Hepatocyte (in vitro differentiated cells): ENCODE results near the gene CAV3. TPM values are rescaled to one million over a fixed set of nuclear protein-coding genes. Genes with fewer than 3 reads are reported as not detected.
A peak's percentile ranks its signal among the peaks of the same experiment; 100 is the strongest.
"Not testable (repeated sequence)": the region's sequence is repeated elsewhere in the genome, so short reads cannot be mapped to it uniquely, and the experiment has no call there.

Experiments used
- DNase-seq: peaks from one replicate; pipeline ENCODE4 v3.0.0-alpha.2; 2016; ENCODE audit warnings: low spot score
- H2AFZ ChIP-seq: fragments of 200-600 bp; sonication (generic); 2 replicates; pipeline ENCODE4 v1.6.0; 2016; ENCODE audit warnings: antibody characterized with exemption, mild to moderate bottlenecking
- H3K27ac ChIP-seq: fragments of 200-600 bp; sonication (generic); 2 replicates; pipeline ENCODE4 v1.5.1; 2016; ENCODE audit warnings: mild to moderate bottlenecking
- H3K27me3 ChIP-seq: fragments of 200-600 bp; sonication (generic); 2 replicates; pipeline ENCODE4 v1.6.1; 2016
- H3K36me3 ChIP-seq: fragments of 200-600 bp; sonication (generic); replicated peaks from 2 replicates; pipeline ENCODE4 v1.5.1; 2016; ENCODE audit warnings: low read depth; ENCODE audit not compliant: insufficient read depth
- H3K4me1 ChIP-seq: fragments of 200-600 bp; sonication (generic); 2 replicates; pipeline ENCODE4 v1.5.1; 2016; ENCODE audit warnings: mild to moderate bottlenecking, moderate library complexity; ENCODE audit not compliant: insufficient read depth
- H3K4me2 ChIP-seq: fragments of 200-600 bp; sonication (generic); 2 replicates; pipeline ENCODE4 v1.6.0; 2016
- H3K4me3 ChIP-seq: fragments of 200-600 bp; sonication (generic); 2 replicates; pipeline ENCODE4 v1.5.1; 2016; ENCODE audit warnings: mild to moderate bottlenecking
- H3K79me2 ChIP-seq: fragments of 200-600 bp; sonication (generic); 2 replicates; pipeline ENCODE4 v1.6.0; 2017; ENCODE audit warnings: mild to moderate bottlenecking
- H3K9me2 ChIP-seq: fragments of 200-600 bp; sonication (generic); replicated peaks from 2 replicates; pipeline ENCODE4 v1.6.0; 2017; ENCODE audit warnings: mild to moderate bottlenecking; ENCODE audit not compliant: insufficient read depth
- H3K9me3 ChIP-seq: fragments of 200-600 bp; sonication (generic); 2 replicates; pipeline ENCODE4 v1.5.1; 2016; ENCODE audit warnings: low read depth, mild to moderate bottlenecking
- H4K20me1 ChIP-seq: fragments of 200-600 bp; sonication (generic); 2 replicates; pipeline ENCODE4 v1.6.0; 2016; ENCODE audit warnings: mild to moderate bottlenecking; ENCODE audit not compliant: insufficient read depth, poor library complexity, severe bottlenecking
- CTCF ChIP-seq: fragments of 200-600 bp; sonication (generic); IDR thresholded peaks from 2 replicates; pipeline ENCODE4 v1.5.1; 2016; ENCODE audit warnings: antibody characterized with exemption, mild to moderate bottlenecking; ENCODE audit not compliant: poor library complexity
- EZH2 ChIP-seq: fragments of 200-600 bp; sonication (generic); IDR thresholded peaks from 2 replicates; pipeline ENCODE4 v1.6.1; 2016; ENCODE audit warnings: antibody characterized with exemption, mild to moderate bottlenecking, borderline replicate concordance
- EZH2phosphoT487 ChIP-seq: fragments of 200-600 bp; sonication (generic); IDR thresholded peaks from one replicate; pipeline ENCODE4 v1.6.1; 2018; ENCODE audit warnings: antibody characterized with exemption, mild to moderate bottlenecking, low read depth, moderate library complexity; ENCODE audit not compliant: unreplicated experiment, severe bottlenecking
- WGBS: methylation state at CpG from one replicate; pipeline ENCODE4 v1.1.6; 2016; ENCODE audit warnings: low lambda C conversion rate; ENCODE audit errors: missing lambda C conversion rate; 5-methylcytosine and 5-hydroxymethylcytosine counted together
- polyA plus RNA-seq: library from polyadenylated mRNA; unstranded; fragments of >200 nt; fragmentation: Nextera tagmentation; extraction: Ambion mirVana; gene quantifications from 2 replicates; pipeline ENCODE4 v1.2.1, GENCODE V29; 2016
- total RNA-seq: library from RNA; depleted of rRNA; stranded (reverse); fragments of >200 nt; gene quantifications from 2 replicates; pipeline ENCODE4 v1.2.3, GENCODE V29; 2014

CAV3 gene
- total and polyA plus RNA-seq, 2 experiments from 2014 or later: not detected

- H3K27ac ChIP-seq: no peak overlapping the region
- DNase-seq: no peak
- TF ChIP-seq EZH2phosphoT487 (no peak), CTCF (no peak), EZH2 (no peak)
- 68% methylated on average over 9 of the region's 9 CpGs for WGBS
- no peaks in the 10 kb centered on the region for H3K4me1 ChIP-seq
- H3K27me3 ChIP-seq: no peaks in the 10 kb centered on the region
- H3K9me2 ChIP-seq: no peaks in the 10 kb centered on the region
- no peaks in the 10 kb centered on the region for H3K9me3 ChIP-seq
- H3K4me3 ChIP-seq: no peak overlapping the region
- H2AFZ ChIP-seq: no peak overlapping the region
- H4K20me1 ChIP-seq: no peaks in the 10 kb centered on the region
- no peak overlapping the region for H3K4me2 ChIP-seq
- H3K79me2 ChIP-seq: no peaks in the 10 kb centered on the region
- H3K36me3 ChIP-seq: no peaks in the 10 kb centered on the region
Observed at GRCh38 chr3:8712045-8712907, 21.3 kb upstream of the CAV3 start.

DNA sequence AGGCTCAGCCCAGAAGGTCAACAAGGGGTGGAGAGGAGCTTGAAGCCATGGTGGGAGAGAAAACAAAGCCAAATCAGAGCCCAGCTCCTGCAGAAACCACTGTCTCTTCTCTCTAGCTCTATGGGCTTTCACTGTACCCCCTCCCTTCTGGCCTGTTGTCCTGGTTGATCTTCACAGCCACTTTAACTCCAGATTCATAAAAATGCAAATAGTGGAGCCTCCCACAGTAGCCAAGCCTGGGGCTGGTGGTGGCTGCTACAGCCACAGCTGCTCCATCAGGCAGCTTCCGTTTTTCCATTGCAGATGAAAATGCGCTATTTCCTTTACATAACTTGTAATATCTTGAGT is 20.7 kb upstream of the CAV3 start:
- Histone ChIP-seq H3K4me1 (no peaks in the 10 kb centered on the region), H3K9me3 (no peaks in the 10 kb centered on the region), H3K9me2 (no peaks in the 10 kb centered on the region), H3K4me2 (no peak overlapping the region), H3K79me2 (no peaks in the 10 kb centered on the region), H3K27ac (no peak overlapping the region), H2AFZ (no peak overlapping the region), H4K20me1 (no peaks in the 10 kb centered on the region), H3K4me3 (no peak overlapping the region), H3K27me3 (no peaks in the 10 kb centered on the region), H3K36me3 (no peaks in the 10 kb centered on the region)
- WGBS: 86% methylated on average over 2 of the region's 2 CpGs
- no peak for DNase-seq
- TF ChIP-seq EZH2 (no peak), CTCF (no peak), EZH2phosphoT487 (no peak)

- 76% methylated on average over 14 of the region's 14 CpGs for WGBS
- no peaks in the 10 kb centered on the region for H3K79me2 ChIP-seq
- TF ChIP-seq EZH2phosphoT487 (no peak), EZH2 (no peak), CTCF (peak; percentile 10)
- no peak overlapping the region for H3K4me3 ChIP-seq
- no peaks in the 10 kb centered on the region for H3K27me3 ChIP-seq
- no peak for DNase-seq
- H3K4me1 ChIP-seq: no peaks in the 10 kb centered on the region
- H3K4me2 ChIP-seq: no peak overlapping the region
- no peaks in the 10 kb centered on the region for H4K20me1 ChIP-seq
- H3K9me2 ChIP-seq: no peaks in the 10 kb centered on the region
- no peak overlapping the region for H2AFZ ChIP-seq
- H3K9me3 ChIP-seq: no peaks in the 10 kb centered on the region
- H3K36me3 ChIP-seq: no peaks in the 10 kb centered on the region
- no peak overlapping the region for H3K27ac ChIP-seq
Observed at GRCh38 chr3:8713901-8714759, 19.5 kb upstream of the CAV3 start.

DNA sequence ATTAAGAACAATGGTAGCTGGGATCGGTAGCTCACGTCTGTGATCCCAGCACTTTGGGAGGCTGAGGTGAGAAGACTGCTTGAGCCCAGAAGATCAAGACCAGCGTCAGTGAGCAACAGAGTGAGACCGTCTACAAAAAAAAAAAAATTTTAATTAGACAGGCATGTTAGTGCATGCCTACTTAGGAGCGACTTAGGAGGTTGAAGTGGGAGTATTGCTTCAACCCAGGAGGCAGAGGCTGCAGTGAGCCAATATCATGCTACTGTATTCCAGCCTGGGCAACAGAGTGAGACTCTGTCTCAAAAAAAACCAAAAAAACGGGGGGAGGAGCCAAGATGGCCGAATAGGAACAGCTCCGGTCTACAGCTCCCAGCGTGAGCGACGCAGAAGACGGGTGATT is 17.8 kb upstream of the CAV3 start:
- not testable (repeated sequence) for H3K4me3 ChIP-seq, H3K4me1 ChIP-seq, H3K79me2 ChIP-seq, H3K9me3 ChIP-seq, H3K27me3 ChIP-seq, H3K4me2 ChIP-seq, H4K20me1 ChIP-seq, DNase-seq, H3K27ac ChIP-seq, H3K9me2 ChIP-seq, H3K36me3 ChIP-seq, H2AFZ ChIP-seq
- WGBS: 82% methylated on average over 12 of the region's 12 CpGs
